ENCODE measurements around the gene AMPD2.
A peak's percentile ranks its signal among the peaks of the same experiment; 100 is the strongest.

The AMPD2 gene

DNA sequence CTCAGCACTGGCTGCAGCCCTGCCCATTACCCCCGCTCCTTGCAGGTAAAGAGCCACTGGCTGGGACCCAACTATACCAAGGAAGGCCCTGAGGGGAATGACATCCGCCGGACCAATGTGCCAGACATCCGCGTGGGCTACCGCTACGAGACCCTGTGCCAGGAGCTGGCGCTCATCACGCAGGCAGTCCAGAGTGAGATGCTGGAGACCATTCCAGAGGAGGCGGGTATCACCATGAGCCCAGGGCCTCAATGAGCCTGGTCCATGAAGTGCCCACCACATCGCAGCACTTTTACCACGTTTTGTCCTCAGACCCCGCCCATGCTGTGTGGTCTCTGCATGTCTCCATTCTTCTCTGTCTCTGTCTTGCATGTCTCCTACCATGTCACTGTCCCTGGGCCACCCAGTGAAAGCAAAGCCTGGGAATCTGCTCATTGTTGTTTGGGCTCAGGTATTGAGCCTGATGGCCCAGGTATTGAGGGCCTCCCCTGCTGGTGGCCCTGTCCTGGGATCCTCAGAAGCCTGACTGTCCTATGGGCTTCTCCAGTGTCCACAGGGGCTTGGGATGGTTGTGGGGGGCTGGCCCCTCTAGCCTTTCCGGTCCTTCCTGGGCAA, 11.4 kb downstream of the AMPD2 start:
- DNase-seq (ENCODE audit: low read depth, low spot score), result no peak

- DNase-seq (ENCODE audit: low read depth, low spot score), result no peak
These were observed 12.2 kb downstream of the AMPD2 start for GRCh38 chr1:109631513-109632505.

DNA sequence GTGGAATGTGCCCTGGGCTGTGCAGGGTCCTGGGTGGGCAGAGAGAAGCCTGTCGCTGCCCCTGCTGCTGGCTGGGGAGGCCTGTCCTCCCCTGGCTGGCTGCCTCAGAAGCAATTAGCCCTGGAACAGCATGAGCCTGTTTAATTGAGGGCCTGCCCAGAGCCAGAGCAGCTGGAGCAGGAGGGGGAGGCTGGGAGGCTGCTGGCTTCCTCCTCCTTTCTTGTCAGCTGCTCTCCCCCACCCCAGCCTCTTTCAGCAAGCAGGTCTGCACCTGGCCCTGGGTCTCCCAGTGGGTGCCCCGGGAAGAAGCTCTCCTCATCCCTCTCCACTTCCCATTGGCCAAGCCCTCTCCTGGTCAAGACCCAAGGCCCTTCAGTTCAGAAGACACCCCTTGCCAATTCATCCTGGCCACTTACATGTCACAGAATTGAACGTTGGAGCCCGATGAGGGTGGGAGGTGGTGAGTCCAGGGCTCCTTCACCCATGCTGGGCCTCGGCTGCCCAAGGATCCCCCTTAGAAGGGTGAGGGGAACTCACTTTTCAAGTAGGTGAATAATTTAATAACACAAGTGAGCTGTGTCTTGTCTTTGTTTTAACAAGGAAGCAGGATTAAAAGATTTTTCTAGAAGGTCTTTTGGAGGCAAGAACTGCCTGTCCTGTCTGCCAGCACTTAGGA, 13.2 kb downstream of the AMPD2 start:
- DNase-seq (ENCODE audit: low read depth, low spot score), result no peak

DNA sequence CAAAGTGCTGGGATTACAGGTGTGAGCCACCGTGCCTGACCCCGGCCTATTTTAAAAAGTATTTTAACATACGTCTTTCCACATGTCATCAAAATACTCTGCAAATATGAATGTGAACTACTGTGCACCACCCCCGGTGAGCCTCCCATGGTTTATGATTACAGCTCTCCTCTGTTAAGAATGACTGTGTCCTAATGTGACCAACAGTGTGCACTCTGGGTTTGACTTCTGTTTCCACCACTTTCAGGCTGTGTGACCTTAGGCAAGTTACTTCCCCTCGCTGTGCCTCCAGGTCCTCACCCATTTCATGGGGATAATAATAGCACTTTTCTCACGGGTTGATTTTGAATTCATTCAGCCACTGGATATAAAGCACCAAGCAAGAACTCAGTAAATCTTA, 14.7 kb downstream of the AMPD2 start:
- DNase-seq (ENCODE audit: low read depth, low spot score), result no peak

GRCh38 chr1:109634771-109635750, 15.4 kb downstream of the AMPD2 start:
- no peak for DNase-seq (ENCODE audit: low read depth, low spot score)

DNA sequence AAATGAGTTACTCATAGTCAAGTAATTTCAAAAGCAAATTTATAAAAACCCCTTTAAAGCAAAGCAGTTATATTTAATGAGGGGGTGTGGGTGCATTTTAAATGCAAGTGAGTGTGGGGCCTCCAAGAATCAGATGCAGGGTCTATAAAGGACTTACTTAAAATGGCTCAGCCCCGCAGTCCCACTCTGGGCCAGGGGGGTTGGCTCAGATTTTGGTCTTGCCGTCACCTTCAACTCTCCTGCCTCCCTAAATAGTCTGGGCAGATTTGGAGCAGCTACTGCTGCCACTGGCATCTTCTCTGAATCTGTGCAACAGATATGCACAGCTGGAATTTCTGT, 16.2 kb downstream of the AMPD2 start:
- DNase-seq (ENCODE audit: low read depth, low spot score), result no peak

GRCh38 chr1:109636201-109636952, 16.7 kb downstream of the AMPD2 start:
- peak; percentile 28 for DNase-seq (ENCODE audit: low read depth, low spot score)

DNA sequence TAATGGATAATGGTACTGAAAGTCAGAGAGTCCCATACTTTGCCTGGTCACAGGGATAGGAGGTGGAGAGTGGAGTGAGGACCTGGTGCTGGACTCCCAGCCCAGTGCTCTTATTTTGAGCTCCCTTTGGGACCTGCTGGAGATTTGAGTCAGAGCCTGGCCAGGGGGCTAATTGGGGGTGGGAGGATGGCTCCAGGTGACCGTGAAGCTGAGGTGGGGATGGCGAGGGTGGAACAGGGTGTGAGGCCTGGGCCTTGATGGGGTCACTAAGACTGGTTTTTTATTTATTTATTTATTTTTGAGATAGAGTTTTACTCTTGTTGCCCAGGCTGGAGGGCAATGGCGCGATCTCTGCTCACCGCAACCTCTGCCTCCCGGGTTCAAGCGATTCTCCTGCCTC, 17.8 kb downstream of the AMPD2 start:
- DNase-seq (ENCODE audit: low read depth, low spot score), result no peak

GRCh38 chr1:109639063-109639840, 19.6 kb downstream of the AMPD2 start:
- DNase-seq (ENCODE audit: low read depth, low spot score), result no peak

DNA sequence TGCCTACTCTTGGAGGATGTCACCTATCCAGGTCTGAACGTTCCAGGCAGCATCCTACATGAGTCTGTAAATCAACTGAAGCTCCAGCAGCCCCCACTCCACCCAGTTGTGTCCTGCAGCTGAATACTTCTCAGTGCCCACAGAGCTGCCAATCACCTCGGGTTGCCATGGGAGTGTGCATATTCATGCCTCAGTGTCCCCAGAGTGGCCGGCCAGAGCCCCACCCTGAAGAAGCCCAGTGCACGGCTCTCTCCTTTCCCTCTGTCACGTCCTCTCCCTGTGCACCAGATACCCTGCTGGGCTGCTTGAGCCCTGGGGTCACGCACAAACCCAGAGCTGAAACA, 20.2 kb downstream of the AMPD2 start:
- no peak for DNase-seq (ENCODE audit: low read depth, low spot score)

DNA sequence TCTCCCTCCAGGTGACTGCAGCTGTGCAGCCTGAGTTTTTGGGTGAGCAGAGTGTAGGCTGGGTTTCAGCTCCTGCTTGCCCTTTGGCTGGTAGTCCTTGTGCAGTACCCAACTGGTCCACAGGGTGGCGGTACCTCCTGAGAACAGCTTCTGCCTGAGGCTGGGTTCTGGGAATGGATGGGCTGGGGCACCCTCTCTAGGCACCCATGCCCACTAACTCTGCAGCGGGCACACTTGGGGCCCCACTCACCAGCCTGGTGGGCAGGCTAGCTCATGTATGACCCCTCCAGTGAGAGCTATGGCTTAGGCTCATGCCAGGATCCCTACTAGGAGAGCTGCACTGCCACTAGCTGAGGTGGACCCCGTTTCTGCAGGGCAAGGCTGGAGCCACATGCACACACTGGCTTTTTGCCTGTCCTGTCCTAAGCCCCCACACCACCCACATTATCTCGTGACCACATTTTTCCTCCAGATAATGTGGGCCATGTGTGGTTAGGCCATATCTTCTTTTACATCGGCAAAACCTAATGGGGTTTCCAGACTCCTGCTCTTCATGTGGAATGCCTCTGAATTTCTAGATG, 20.7 kb downstream of the AMPD2 start:
- DNase-seq (ENCODE audit: low read depth, low spot score), result peak; percentile 23

DNA sequence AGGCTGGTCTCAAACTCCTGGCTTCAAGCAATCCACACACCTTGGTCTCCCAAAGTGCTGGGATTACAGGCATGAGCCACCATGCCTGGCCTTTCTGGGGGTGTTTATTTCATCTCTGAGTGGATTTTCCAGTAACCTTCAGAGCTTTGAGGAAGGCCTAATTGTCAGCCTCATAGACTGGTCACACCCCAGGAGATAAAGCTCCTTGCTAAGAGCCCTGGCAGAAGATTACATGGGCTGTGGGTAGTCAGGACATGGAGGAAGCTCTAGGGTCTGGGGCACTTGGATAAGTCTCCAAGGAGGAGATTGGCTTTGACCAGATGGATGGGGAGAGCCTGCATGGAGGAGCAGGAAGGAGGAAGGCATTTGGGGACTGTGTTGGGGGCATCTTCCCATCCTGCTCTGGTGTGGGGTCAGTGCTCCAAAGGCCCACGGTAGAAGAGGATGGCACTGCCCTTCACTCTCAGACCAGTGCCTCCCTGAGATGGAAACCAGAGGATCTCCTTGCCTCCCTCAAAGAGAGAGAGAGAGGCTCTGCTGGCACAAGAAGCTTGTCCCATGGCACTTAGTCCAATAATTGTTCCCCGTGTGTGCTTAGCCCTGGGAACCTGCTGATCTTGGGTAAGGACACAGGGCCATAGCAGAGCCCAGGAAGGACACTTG, 21.6 kb downstream of the AMPD2 start:
- DNase-seq (ENCODE audit: low read depth, low spot score), result no peak

DNA sequence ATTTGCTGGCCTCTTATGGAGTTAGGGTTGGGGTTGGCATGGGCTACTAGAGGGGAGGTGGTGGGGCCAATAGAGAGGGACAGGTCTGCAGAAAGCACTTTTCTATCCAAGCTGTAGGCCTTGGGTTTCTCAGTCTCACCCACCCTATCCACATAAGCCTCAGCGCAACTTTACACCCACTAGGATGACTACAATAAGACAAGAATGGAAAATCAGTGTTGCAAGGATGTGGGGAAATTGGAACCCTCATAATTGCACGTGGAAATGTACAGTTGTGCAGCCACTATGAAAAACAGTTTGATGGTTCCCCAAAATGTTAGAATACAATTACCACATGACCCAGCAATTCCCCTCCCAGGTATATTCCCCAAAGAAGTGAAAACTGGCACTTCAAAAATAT, 22.2 kb downstream of the AMPD2 start:
- DNase-seq (ENCODE audit: low read depth, low spot score), result no peak

GRCh38 chr1:109642626-109643025, 23.0 kb downstream of the AMPD2 start:
- DNase-seq (ENCODE audit: low read depth, low spot score), result no peak

DNA sequence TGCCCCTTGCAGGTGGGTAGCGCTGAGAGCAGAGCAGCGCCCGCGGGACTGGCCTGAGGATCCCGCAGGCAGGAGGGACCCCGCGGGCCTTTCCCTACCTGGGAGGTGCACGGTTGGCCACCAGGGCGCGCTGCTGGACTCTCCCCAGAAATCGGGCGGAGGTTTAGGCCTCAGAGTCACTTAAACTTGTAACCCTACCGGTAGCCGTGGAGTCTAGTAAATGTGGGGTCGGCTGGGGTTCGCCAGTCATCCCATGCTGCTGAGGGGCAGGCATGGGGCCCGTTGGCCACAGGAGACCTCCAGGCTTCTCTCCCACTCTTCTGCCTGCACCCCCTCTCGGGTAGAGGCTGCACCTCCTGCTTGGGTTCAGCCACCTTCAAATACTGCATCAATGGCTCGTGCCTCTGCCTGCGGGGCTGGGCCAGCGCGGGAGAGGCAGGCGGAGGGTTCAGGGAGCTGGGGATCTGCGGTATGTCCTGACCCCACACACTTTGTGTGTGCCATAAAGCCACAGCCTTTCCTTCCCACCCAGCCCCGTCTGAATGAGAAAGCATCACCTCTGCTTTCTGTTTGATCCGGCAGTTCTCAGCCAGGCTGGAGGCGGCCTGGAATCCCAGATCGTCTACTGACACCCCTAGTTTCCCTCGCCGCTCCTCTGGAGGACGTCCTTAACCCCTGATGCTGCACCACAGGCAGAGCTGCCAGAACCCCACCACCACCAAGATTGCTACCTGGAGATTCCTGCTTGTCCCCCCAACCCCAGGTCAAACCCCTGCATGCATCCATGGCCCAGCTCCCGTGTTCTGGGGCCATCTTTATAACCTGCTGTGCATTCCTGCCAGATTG, 24.0 kb downstream of the AMPD2 start:
- peak; percentile 43 for DNase-seq (ENCODE audit: low read depth, low spot score)

DNA sequence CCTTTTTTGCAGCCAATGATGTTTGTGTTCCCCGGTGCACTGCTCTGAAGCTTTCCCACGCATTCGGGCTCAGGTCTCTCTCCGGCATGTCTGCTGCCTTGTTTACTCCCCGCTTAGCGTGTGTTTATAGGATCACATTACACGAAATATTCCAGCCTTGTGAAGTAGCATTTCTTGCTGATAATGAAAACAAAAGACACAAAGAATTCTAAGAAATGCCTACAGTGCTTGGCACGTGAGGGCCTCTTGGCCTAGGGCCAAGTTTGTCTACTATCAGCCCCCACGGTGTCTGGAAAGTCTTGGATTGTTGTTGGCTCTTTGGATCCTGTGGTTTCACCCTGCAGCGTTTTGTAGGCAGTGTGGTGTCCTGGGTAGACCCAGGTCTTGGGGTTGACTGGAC, 25.0 kb downstream of the AMPD2 start:
- DNase-seq (ENCODE audit: low read depth, low spot score), result peak; percentile 62

GRCh38 chr1:109649491-109649914, 29.9 kb downstream of the AMPD2 start:
- DNase-seq (ENCODE audit: low read depth, low spot score), result no peak

GRCh38 chr1:109650609-109651008, 31.0 kb downstream of the AMPD2 start:
- DNase-seq (ENCODE audit: low read depth, low spot score), result no peak
